ENCODE results near the gene SCAMP2.

DNA sequence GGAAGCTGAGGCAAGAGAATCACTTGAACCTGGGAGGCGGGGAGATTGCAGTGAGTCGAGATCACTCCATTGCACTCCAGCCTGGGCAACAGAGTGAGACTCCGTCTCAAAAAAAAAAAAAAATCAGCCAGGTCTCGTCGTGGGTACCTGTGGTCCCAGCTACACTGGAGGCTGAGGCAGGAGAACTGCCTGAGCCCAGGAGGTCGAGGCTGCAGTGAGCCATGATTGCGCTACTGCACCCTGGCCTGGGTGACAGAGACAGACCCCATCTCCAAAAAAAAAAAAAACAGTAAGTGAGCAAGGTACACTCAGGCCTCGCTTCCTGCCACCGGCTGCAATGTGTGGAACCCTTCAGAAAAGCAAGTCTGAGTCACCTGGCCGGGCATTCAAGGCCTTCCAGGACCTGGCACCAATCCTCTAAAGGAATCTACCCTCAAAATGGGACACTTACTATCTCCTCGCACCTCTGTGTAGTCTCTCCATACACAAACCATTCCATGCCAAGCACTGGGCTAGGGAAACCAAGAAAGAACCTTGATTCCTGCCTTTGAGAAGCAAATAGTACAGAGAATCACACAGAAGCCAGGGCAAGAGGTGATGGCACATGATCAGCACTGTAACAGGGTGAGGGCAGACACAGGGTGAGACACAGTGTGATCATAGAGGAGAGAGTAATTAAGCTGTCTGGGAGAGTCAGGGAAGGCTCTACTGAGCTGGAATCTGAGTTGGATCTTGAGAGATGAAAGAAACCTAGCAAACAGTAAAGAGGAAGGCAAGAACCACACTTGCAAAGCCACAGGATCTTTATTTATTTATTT is 9.7 kb downstream of the SCAMP2 start:
- TF ChIP-seq ZBTB33 (IDR thresholded peaks at IDR 0.05) (no peak), EGR1 (IDR thresholded peaks at IDR 0.05; ENCODE audit: low read depth in 2 of 2) (no peak), JUND (IDR thresholded peaks at IDR 0.05) (no peak), YY1 (IDR thresholded peaks at IDR 0.05) (no peak), RAD21 (IDR thresholded peaks at IDR 0.05) (no peak), SP1 (IDR thresholded peaks at IDR 0.05) (no peak), HNF4G (IDR thresholded peaks at IDR 0.05) (no peak), GABPA (IDR thresholded peaks at IDR 0.05 in 1 of 2, conservative IDR thresholded peaks at IDR 0.05 in 1 of 2) (no peak), RXRA (IDR thresholded peaks at IDR 0.05) (no peak), ATF3 (IDR thresholded peaks at IDR 0.05) (no peak), FOXA1 (IDR thresholded peaks at IDR 0.05) (no peak)
- TF ChIP-seq, protein P1, sequence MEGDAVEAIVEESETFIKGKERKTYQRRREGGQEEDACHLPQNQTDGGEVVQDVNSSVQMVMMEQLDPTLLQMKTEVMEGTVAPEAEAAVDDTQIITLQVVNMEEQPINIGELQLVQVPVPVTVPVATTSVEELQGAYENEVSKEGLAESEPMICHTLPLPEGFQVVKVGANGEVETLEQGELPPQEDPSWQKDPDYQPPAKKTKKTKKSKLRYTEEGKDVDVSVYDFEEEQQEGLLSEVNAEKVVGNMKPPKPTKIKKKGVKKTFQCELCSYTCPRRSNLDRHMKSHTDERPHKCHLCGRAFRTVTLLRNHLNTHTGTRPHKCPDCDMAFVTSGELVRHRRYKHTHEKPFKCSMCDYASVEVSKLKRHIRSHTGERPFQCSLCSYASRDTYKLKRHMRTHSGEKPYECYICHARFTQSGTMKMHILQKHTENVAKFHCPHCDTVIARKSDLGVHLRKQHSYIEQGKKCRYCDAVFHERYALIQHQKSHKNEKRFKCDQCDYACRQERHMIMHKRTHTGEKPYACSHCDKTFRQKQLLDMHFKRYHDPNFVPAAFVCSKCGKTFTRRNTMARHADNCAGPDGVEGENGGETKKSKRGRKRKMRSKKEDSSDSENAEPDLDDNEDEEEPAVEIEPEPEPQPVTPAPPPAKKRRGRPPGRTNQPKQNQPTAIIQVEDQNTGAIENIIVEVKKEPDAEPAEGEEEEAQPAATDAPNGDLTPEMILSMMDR (IDR thresholded peaks at IDR 0.05; ENCODE audit: low read depth, low read length, missing input control) = no peak
- TF ChIP-seq, protein P2, sequence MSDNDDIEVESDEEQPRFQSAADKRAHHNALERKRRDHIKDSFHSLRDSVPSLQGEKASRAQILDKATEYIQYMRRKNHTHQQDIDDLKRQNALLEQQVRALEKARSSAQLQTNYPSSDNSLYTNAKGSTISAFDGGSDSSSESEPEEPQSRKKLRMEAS (IDR thresholded peaks at IDR 0.05) = no peak
- TF ChIP-seq, protein P3, sequence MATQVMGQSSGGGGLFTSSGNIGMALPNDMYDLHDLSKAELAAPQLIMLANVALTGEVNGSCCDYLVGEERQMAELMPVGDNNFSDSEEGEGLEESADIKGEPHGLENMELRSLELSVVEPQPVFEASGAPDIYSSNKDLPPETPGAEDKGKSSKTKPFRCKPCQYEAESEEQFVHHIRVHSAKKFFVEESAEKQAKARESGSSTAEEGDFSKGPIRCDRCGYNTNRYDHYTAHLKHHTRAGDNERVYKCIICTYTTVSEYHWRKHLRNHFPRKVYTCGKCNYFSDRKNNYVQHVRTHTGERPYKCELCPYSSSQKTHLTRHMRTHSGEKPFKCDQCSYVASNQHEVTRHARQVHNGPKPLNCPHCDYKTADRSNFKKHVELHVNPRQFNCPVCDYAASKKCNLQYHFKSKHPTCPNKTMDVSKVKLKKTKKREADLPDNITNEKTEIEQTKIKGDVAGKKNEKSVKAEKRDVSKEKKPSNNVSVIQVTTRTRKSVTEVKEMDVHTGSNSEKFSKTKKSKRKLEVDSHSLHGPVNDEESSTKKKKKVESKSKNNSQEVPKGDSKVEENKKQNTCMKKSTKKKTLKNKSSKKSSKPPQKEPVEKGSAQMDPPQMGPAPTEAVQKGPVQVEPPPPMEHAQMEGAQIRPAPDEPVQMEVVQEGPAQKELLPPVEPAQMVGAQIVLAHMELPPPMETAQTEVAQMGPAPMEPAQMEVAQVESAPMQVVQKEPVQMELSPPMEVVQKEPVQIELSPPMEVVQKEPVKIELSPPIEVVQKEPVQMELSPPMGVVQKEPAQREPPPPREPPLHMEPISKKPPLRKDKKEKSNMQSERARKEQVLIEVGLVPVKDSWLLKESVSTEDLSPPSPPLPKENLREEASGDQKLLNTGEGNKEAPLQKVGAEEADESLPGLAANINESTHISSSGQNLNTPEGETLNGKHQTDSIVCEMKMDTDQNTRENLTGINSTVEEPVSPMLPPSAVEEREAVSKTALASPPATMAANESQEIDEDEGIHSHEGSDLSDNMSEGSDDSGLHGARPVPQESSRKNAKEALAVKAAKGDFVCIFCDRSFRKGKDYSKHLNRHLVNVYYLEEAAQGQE (IDR thresholded peaks at IDR 0.05) = no peak

Data from liver (tissue), 3 donors.